HepG2 (cell line): ENCODE measurements around the gene ECHS1. TPM values are rescaled to one million over a fixed set of nuclear protein-coding genes. Genes with fewer than 3 reads are reported as not detected.

Experiments used
- AKAP8 ChIP-seq: sonication (generic); formaldehyde crosslinking; IDR thresholded peaks from 2 replicates; pipeline ENCODE4 v1.5.1; 2020; ENCODE audit warnings: mild to moderate bottlenecking, missing genetic modification reagents
- ATF1 ChIP-seq: IDR thresholded peaks from 2 replicates; pipeline ENCODE4 v1.6.1; 2016; ENCODE audit warnings: mild to moderate bottlenecking, control low read depth
- CREB3 ChIP-seq: sonication (generic); formaldehyde crosslinking; IDR thresholded peaks from 2 replicates; pipeline ENCODE4 v1.5.0; 2020; ENCODE audit warnings: missing genetic modification reagents
- GATA4 ChIP-seq: sonication (generic); IDR thresholded peaks from 2 replicates; pipeline ENCODE4 v1.6.1; 2016; ENCODE audit warnings: antibody characterized with exemption, low read depth, borderline replicate concordance
- KAT7 ChIP-seq: IDR thresholded peaks from 2 replicates; pipeline ENCODE4 v1.6.1; 2018; ENCODE audit warnings: borderline replicate concordance, missing compliant biosample characterization
- KLF16 ChIP-seq, 2 experiments: sonication (generic) in 1 of 2; formaldehyde crosslinking in 1 of 2; IDR thresholded peaks; 2 replicates each; pipeline versions ENCODE4 v1.6.1 to v1.8.0; 2016 to 2023; ENCODE audit warnings: missing genetic modification reagents in 2 of 2, missing compliant biosample characterization in 1 of 2
- MEIS1 ChIP-seq: sonication (generic); formaldehyde crosslinking; IDR thresholded peaks from 2 replicates; pipeline ENCODE4 v1.9.0; 2021; ENCODE audit warnings: mild to moderate bottlenecking, missing genetic modification reagents, moderate library complexity, borderline replicate concordance
- RFX1 ChIP-seq: fragments of 450-650 bp; IDR thresholded peaks from 2 replicates; pipeline ENCODE4 v1.6.1; 2017
- TEAD3 ChIP-seq: optimal IDR thresholded peaks from 2 replicates; pipeline ENCODE3; 2016; ENCODE audit warnings: borderline replicate concordance
- TGIF2 ChIP-seq: IDR thresholded peaks from 2 replicates; pipeline ENCODE4 v1.6.1; 2016; ENCODE audit warnings: control low read depth, missing compliant biosample characterization
- ZNF18 ChIP-seq: sonication (generic); formaldehyde crosslinking; IDR thresholded peaks from 2 replicates; pipeline ENCODE4 v1.8.0; 2022; ENCODE audit warnings: mild to moderate bottlenecking, missing genetic modification reagents; ENCODE audit not compliant: insufficient replicate concordance
- ZNF30 ChIP-seq: sonication (generic); formaldehyde crosslinking; IDR thresholded peaks from 2 replicates; pipeline ENCODE4 v1.5.0; 2020; ENCODE audit warnings: mild to moderate bottlenecking, missing genetic modification reagents
- ZNF501 ChIP-seq: sonication (generic); formaldehyde crosslinking; IDR thresholded peaks from 2 replicates; pipeline ENCODE4 v1.5.1; 2020; ENCODE audit warnings: mild to moderate bottlenecking, moderate library complexity, missing genetic modification reagents
- ZNF563 ChIP-seq: sonication (generic); formaldehyde crosslinking; IDR thresholded peaks from 2 replicates; pipeline ENCODE4 v1.8.0; 2022; ENCODE audit warnings: mild to moderate bottlenecking, moderate library complexity, missing genetic modification reagents
- ZNF746 ChIP-seq: sonication (generic); formaldehyde crosslinking; IDR thresholded peaks from 2 replicates; pipeline ENCODE4 v1.8.0; 2022; ENCODE audit warnings: mild to moderate bottlenecking, missing genetic modification reagents
- polyA plus RNA-seq, 8 experiments: library from polyadenylated mRNA; depleted of rRNA in 3 of 8; stranded (reverse) in 7 of 8; unstranded in 1 of 8; fragments of >200 nt; fragmentation: Illumina TruSeq in 4 of 8; extraction: Trizol in 4 of 8; gene quantifications; 2 replicates each; pipeline versions ENCODE4 v1.2.1 to v1.2.3, GENCODE V29; 2011 to 2016; ENCODE audit warnings: low read depth in 4 of 8, missing spikeins in 1 of 8, mixed read lengths in 1 of 8; ENCODE audit not compliant: insufficient read depth in 1 of 8
- total RNA-seq, 5 experiments: library from RNA; depleted of rRNA; stranded (reverse); fragments of >200 nt; fragmentation: Illumina TruSeq; extraction: Trizol; gene quantifications; 2 replicates each; pipeline ENCODE4 v1.2.3, GENCODE V29; 2016; ENCODE audit warnings: low read depth in 1 of 5
- TF ChIP-seq, protein P1 (sequence below): sonication (generic); formaldehyde crosslinking; IDR thresholded peaks from 2 replicates; pipeline ENCODE4 v1.4.0; 2020; ENCODE audit warnings: mild to moderate bottlenecking, low read depth, missing genetic modification reagents
- TF ChIP-seq, protein P2 (sequence below): sonication (generic); formaldehyde crosslinking; IDR thresholded peaks from 2 replicates; pipeline ENCODE4 v1.4.0; 2020; ENCODE audit warnings: mild to moderate bottlenecking, missing genetic modification reagents
- TF ChIP-seq, protein P3 (sequence below): sonication (generic); formaldehyde crosslinking; conservative IDR thresholded peaks from 2 replicates; pipeline ENCODE4 v1.8.0; 2022; ENCODE audit warnings: missing genetic modification reagents
- TF ChIP-seq, protein P4 (sequence below): IDR thresholded peaks from 2 replicates; pipeline ENCODE4 v1.6.1; 2016; ENCODE audit warnings: missing compliant biosample characterization, missing genetic modification reagents, borderline replicate concordance

Gene ECHS1
- total and polyA plus RNA-seq, 2 of the 13 experiments (the other 11 are each of a cell fraction or from before 2014, with no cell fraction given) = 32.7 to 195 TPM

- TF ChIP-seq, protein P1, sequence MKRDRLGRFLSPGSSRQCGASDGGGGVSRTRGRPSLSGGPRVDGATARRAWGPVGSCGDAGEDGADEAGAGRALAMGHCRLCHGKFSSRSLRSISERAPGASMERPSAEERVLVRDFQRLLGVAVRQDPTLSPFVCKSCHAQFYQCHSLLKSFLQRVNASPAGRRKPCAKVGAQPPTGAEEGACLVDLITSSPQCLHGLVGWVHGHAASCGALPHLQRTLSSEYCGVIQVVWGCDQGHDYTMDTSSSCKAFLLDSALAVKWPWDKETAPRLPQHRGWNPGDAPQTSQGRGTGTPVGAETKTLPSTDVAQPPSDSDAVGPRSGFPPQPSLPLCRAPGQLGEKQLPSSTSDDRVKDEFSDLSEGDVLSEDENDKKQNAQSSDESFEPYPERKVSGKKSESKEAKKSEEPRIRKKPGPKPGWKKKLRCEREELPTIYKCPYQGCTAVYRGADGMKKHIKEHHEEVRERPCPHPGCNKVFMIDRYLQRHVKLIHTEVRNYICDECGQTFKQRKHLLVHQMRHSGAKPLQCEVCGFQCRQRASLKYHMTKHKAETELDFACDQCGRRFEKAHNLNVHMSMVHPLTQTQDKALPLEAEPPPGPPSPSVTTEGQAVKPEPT (CRISPR knock-in tag) = no peak
- TF ChIP-seq, protein P2, sequence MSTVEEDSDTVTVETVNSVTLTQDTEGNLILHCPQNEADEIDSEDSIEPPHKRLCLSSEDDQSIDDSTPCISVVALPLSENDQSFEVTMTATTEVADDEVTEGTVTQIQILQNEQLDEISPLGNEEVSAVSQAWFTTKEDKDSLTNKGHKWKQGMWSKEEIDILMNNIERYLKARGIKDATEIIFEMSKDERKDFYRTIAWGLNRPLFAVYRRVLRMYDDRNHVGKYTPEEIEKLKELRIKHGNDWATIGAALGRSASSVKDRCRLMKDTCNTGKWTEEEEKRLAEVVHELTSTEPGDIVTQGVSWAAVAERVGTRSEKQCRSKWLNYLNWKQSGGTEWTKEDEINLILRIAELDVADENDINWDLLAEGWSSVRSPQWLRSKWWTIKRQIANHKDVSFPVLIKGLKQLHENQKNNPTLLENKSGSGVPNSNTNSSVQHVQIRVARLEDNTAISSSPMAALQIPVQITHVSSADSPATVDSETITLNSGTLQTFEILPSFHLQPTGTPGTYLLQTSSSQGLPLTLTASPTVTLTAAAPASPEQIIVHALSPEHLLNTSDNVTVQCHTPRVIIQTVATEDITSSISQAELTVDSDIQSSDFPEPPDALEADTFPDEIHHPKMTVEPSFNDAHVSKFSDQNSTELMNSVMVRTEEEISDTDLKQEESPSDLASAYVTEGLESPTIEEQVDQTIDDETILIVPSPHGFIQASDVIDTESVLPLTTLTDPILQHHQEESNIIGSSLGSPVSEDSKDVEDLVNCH = no peak
- TF ChIP-seq ZNF501 (CRISPR knock-in tag) (no peak), TEAD3 (peak; percentile 26), KLF16 (CRISPR knock-in tag; IDR thresholded peaks at IDR 0.05) (peak in 1 of 2 experiments; percentile 63; a peak in 2 of 4 replicates), ZNF746 (no peak), AKAP8 (CRISPR knock-in tag) (0 out of 2 replicates have a peak, but pooled peaks have one; percentile 49), MEIS1 (CRISPR knock-in tag) (no peak), ZNF18 (CRISPR knock-in tag) (no peak), ZNF563 (CRISPR knock-in tag) (no peak), RFX1 (no peak), TGIF2 (CRISPR knock-in tag) (no peak), KAT7 (peak; percentile 63; the same call in 1 of the 2 replicates), CREB3 (CRISPR knock-in tag) (no peak), ATF1 (CRISPR knock-in tag) (no peak), ZNF30 (CRISPR knock-in tag) (no peak), GATA4 (0 out of 2 replicates have a peak, but pooled peaks have one; percentile 68)
- TF ChIP-seq, protein P3, sequence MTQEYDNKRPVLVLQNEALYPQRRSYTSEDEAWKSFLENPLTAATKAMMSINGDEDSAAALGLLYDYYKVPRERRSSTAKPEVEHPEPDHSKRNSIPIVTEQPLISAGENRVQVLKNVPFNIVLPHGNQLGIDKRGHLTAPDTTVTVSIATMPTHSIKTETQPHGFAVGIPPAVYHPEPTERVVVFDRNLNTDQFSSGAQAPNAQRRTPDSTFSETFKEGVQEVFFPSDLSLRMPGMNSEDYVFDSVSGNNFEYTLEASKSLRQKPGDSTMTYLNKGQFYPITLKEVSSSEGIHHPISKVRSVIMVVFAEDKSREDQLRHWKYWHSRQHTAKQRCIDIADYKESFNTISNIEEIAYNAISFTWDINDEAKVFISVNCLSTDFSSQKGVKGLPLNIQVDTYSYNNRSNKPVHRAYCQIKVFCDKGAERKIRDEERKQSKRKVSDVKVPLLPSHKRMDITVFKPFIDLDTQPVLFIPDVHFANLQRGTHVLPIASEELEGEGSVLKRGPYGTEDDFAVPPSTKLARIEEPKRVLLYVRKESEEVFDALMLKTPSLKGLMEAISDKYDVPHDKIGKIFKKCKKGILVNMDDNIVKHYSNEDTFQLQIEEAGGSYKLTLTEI (CRISPR knock-in tag) = no peak
- TF ChIP-seq, protein P4, sequence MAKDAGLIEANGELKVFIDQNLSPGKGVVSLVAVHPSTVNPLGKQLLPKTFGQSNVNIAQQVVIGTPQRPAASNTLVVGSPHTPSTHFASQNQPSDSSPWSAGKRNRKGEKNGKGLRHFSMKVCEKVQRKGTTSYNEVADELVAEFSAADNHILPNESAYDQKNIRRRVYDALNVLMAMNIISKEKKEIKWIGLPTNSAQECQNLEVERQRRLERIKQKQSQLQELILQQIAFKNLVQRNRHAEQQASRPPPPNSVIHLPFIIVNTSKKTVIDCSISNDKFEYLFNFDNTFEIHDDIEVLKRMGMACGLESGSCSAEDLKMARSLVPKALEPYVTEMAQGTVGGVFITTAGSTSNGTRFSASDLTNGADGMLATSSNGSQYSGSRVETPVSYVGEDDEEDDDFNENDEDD (CRISPR knock-in tag) = peak; percentile 51; the same call in 1 of the 2 replicates
Measured at GRCh38 chr10:133373174-133374090, at the start of gene ECHS1 (continued).
